ENCODE results near the gene NIT1. TPM values are rescaled to one million over a fixed set of nuclear protein-coding genes. Genes with fewer than 3 reads are reported as not detected.
A peak's percentile ranks its signal among the peaks of the same experiment; 100 is the strongest.

The NIT1 gene
- total and polyA plus RNA-seq, 2 of the 13 experiments (the other 11 are each of a cell fraction or from before 2014, with no cell fraction given), result 22.7 to 31.0 TPM

GRCh38 chr1:161153682-161154337, 35.9 kb downstream of the NIT1 start, which contains the start of gene UFC1 (continued):
- TF ChIP-seq ZBTB26 (CRISPR knock-in tag; IDR thresholded peaks at IDR 0.05; ENCODE audit: borderline replicate concordance) (0 out of 2 replicates have a peak, but pooled peaks have one; percentile 17), SPEN (CRISPR knock-in tag; IDR thresholded peaks at IDR 0.05; ENCODE audit: low read depth) (peak; percentile 52), ZFP91 (CRISPR knock-in tag; IDR thresholded peaks at IDR 0.05; ENCODE audit: borderline replicate concordance) (peak; percentile 72), ARID2 (CRISPR knock-in tag; IDR thresholded peaks at IDR 0.05; ENCODE audit: borderline replicate concordance) (no peak), FUBP1 (CRISPR knock-in tag; IDR thresholded peaks at IDR 0.05; ENCODE audit: borderline replicate concordance) (no peak), ZNF20 (CRISPR knock-in tag; IDR thresholded peaks at IDR 0.05) (no peak), TFDP2 (CRISPR knock-in tag; IDR thresholded peaks at IDR 0.05) (peak; percentile 61), NR2F6 (IDR thresholded peaks at IDR 0.05) (no peak), NR2F6 (CRISPR knock-in tag; IDR thresholded peaks at IDR 0.05) (no peak), ZBTB20 (CRISPR knock-in tag; IDR thresholded peaks at IDR 0.05; ENCODE audit: borderline replicate concordance, low read depth) (peak; percentile 68; the same call in 1 of the 2 replicates), ZKSCAN8 (CRISPR knock-in tag; IDR thresholded peaks at IDR 0.05; ENCODE audit: borderline replicate concordance) (peak; percentile 31; the same call in 1 of the 2 replicates), ZNF333 (CRISPR knock-in tag; IDR thresholded peaks at IDR 0.05; ENCODE audit: borderline replicate concordance) (no peak), CSRNP2 (CRISPR knock-in tag; conservative IDR thresholded peaks at IDR 0.05; ENCODE audit: low read depth) (no peak), ZGPAT (CRISPR knock-in tag; IDR thresholded peaks at IDR 0.05) (peak; percentile 77), MAZ (IDR thresholded peaks at IDR 0.05; ENCODE audit: borderline replicate concordance, low read depth, low read length) (no peak), MAZ (CRISPR knock-in tag; IDR thresholded peaks at IDR 0.05; ENCODE audit: low read depth) (peak; percentile 33), ZSCAN30 (CRISPR knock-in tag; IDR thresholded peaks at IDR 0.05) (peak; percentile 65; the same call in 1 of the 2 replicates), MAF1 (CRISPR knock-in tag; IDR thresholded peaks at IDR 0.05; ENCODE audit: borderline replicate concordance) (no peak), FOSL1 (CRISPR knock-in tag; IDR thresholded peaks at IDR 0.05; ENCODE audit: borderline replicate concordance) (no peak)
